Neuronal stem cell (in vitro differentiated cells): ENCODE measurements around the gene SMPDL3B.
A peak's percentile ranks its signal among the peaks of the same experiment; 100 is the strongest.

Experiments
- DNase-seq: peaks from one replicate; pipeline ENCODE4 v3.0.0-alpha.2; 2013; ENCODE audit warnings: low spot score
- H2AFZ ChIP-seq: one replicate; pipeline ENCODE4 v1.6.1; 2013; ENCODE audit warnings: mild to moderate bottlenecking, low read length, inconsistent platforms
- H2AK5ac ChIP-seq: 2 replicates; pipeline ENCODE4 v1.6.1; 2013; ENCODE audit warnings: low read depth, mild to moderate bottlenecking, inconsistent platforms, low read length, moderate library complexity, mixed read lengths
- H2BK120ac ChIP-seq: 2 replicates; pipeline ENCODE4 v1.6.1; 2013; ENCODE audit warnings: low read depth, mild to moderate bottlenecking, inconsistent platforms, low read length, moderate library complexity, mixed read lengths
- H2BK12ac ChIP-seq: one replicate; pipeline ENCODE4 v1.6.1; 2013; ENCODE audit warnings: low read length, inconsistent platforms
- H2BK15ac ChIP-seq: 2 replicates; pipeline ENCODE4 v1.6.1; 2013; ENCODE audit warnings: mild to moderate bottlenecking, low read length, inconsistent platforms, mixed read lengths
- H2BK5ac ChIP-seq: one replicate; pipeline ENCODE4 v1.6.1; 2013; ENCODE audit warnings: inconsistent platforms, mild to moderate bottlenecking, low read length, moderate library complexity
- H3K14ac ChIP-seq: one replicate; pipeline ENCODE4 v1.6.1; 2013; ENCODE audit warnings: low read length, inconsistent platforms
- H3K18ac ChIP-seq: 2 replicates; pipeline ENCODE4 v1.6.1; 2013; ENCODE audit warnings: low read length, inconsistent platforms
- H3K23ac ChIP-seq: 2 replicates; pipeline ENCODE4 v1.6.1; 2013; ENCODE audit warnings: low read depth, mild to moderate bottlenecking, mixed read lengths, low read length, inconsistent platforms; ENCODE audit not compliant: poor library complexity
- H3K27ac ChIP-seq: replicated peaks from 3 replicates; pipeline ENCODE4 v1.5.1; 2013; ENCODE audit warnings: low read length, inconsistent platforms
- H3K27me3 ChIP-seq, 3 experiments: 2 replicates each; pipeline ENCODE4 v1.6.1; 2013; ENCODE audit warnings: low read length in 3 of 3, mild to moderate bottlenecking in 2 of 3, inconsistent platforms in 1 of 3, low read depth in 1 of 3, mixed read lengths in 1 of 3, moderate library complexity in 1 of 3; ENCODE audit not compliant: control insufficient read depth in 3 of 3, insufficient read depth in 3 of 3
- H3K36me3 ChIP-seq, 2 donors: replicated peaks in 1 of 2; 2 replicates each; pipeline ENCODE4 v1.6.1; 2013; ENCODE audit warnings: low read length in 2 of 2; ENCODE audit not compliant: control insufficient read depth in 2 of 2, insufficient read depth in 2 of 2
- H3K4ac ChIP-seq: 2 replicates; pipeline ENCODE4 v1.6.1; 2013; ENCODE audit warnings: inconsistent platforms, mild to moderate bottlenecking, low read length, moderate library complexity
- H3K4me1 ChIP-seq, 2 donors: 1 replicate in 1 of 2; 2 replicates in 1 of 2; pipeline ENCODE4 v1.6.1; 2013; ENCODE audit warnings: low read length in 2 of 2, low read depth in 1 of 2; ENCODE audit not compliant: control insufficient read depth in 2 of 2, insufficient read depth in 1 of 2
- H3K4me2 ChIP-seq: one replicate; pipeline ENCODE4 v1.6.1; 2013; ENCODE audit warnings: mild to moderate bottlenecking, low read length, inconsistent platforms; ENCODE audit not compliant: insufficient read depth, poor library complexity, severe bottlenecking
- H3K4me3 ChIP-seq, 2 donors: 2 replicates each; pipeline ENCODE4 v1.5.1; 2013; ENCODE audit warnings: low read length in 2 of 2, mild to moderate bottlenecking in 2 of 2, inconsistent platforms in 1 of 2, moderate library complexity in 1 of 2
- H3K79me1 ChIP-seq: one replicate; pipeline ENCODE4 v1.6.1; 2013; ENCODE audit warnings: low read depth, mild to moderate bottlenecking, inconsistent platforms, low read length, moderate library complexity
- H3K9ac ChIP-seq: one replicate; pipeline ENCODE4 v1.6.1; 2013; ENCODE audit warnings: mild to moderate bottlenecking, low read depth, low read length, inconsistent platforms; ENCODE audit not compliant: poor library complexity
- H3K9me3 ChIP-seq, 2 donors: replicated peaks in 1 of 2; 2 replicates each; pipeline versions ENCODE3 to v1.6.1; 2013; ENCODE audit warnings: low read length in 2 of 2, mild to moderate bottlenecking in 2 of 2, inconsistent platforms in 1 of 2, low read depth in 1 of 2, mixed read lengths in 1 of 2, moderate library complexity in 1 of 2; ENCODE audit not compliant: control insufficient read depth in 2 of 2, insufficient read depth in 1 of 2
- H4K8ac ChIP-seq: one replicate; pipeline ENCODE4 v1.6.1; 2013; ENCODE audit warnings: low read depth, mild to moderate bottlenecking, inconsistent platforms, low read length, moderate library complexity
- H4K91ac ChIP-seq: one replicate; pipeline ENCODE4 v1.6.1; 2013; ENCODE audit warnings: low read length, low read depth, mild to moderate bottlenecking, inconsistent platforms; ENCODE audit not compliant: poor library complexity
- WGBS, 2 donors: extraction: QIAGEN DNeasy Blood & Tissue Kit; methylation state at CpG; one replicate each; pipeline ENCODE4 v1.1.7; 2013; ENCODE audit warnings: missing lambda C conversion rate in 2 of 2, mixed read lengths in 1 of 2; ENCODE audit not compliant: insufficient read length in 2 of 2, insufficient replicate concordance in 1 of 2; ENCODE audit errors: extremely low coverage in 2 of 2; 5-methylcytosine and 5-hydroxymethylcytosine counted together

SMPDL3B gene

DNA sequence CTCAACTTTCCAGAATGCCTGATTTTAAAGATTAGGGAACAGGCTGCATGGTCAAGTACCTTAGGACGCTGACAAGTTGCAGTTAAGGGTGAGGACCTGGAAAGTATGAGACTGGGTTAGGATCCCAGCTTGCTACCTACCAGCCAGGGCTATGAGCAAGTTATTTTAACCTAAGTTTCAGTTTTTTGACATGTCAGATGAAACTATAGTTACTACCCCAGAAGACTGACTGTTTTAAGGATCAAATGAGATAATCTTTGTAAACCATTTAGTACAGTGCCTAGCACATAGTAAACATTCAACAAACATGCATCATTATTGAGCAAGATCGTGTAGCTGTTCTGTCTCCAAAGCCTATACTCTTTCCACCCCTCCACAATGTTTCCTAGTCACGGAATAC lies 48.1 kb upstream of the SMPDL3B start:
- H2AFZ ChIP-seq, result no peak overlapping the region
- H4K91ac ChIP-seq, result no peak overlapping the region
- H3K18ac ChIP-seq, result no peak overlapping the region
- no peak overlapping the region for H2BK120ac ChIP-seq
- no peak overlapping the region for H3K9ac ChIP-seq
- H4K8ac ChIP-seq, result no peak overlapping the region
- no peaks in the 10 kb centered on the region for H3K9me3 ChIP-seq
- no CpG with 5 or more reads among the region's 3 CpGs for WGBS, 2 donors
- H3K23ac ChIP-seq, result no peak overlapping the region
- H3K27ac ChIP-seq, result no peak overlapping the region
- no peaks in the 10 kb centered on the region for H3K4me1 ChIP-seq
- H3K79me1 ChIP-seq, result no peaks in the 10 kb centered on the region
- H3K36me3 ChIP-seq, result peaks cover 14 to 60% of the 10 kb centered on the region in 2 donors
- H3K4me3 ChIP-seq, result no peak overlapping the region
- H2BK5ac ChIP-seq, result no peak overlapping the region
- H3K14ac ChIP-seq, result no peak overlapping the region
- DNase-seq, result no peak
- H2BK15ac ChIP-seq, result no peak overlapping the region
- H3K4me2 ChIP-seq, result no peak overlapping the region
- no peak overlapping the region for H2BK12ac ChIP-seq
- no peak overlapping the region for H3K4ac ChIP-seq
- no peaks in the 10 kb centered on the region for H3K27me3 ChIP-seq
- no peak overlapping the region for H2AK5ac ChIP-seq

- Histone ChIP-seq H2BK12ac (no peak overlapping the region), H3K4me3 (no peak overlapping the region), H3K23ac (peak overlapping the region; percentile 69), H3K4ac (no peak overlapping the region), H3K27me3 (no peaks in the 10 kb centered on the region), H3K9ac (no peak overlapping the region), H4K91ac (no peak overlapping the region), H3K4me1 (no peaks in the 10 kb centered on the region), H2AK5ac (no peak overlapping the region), H3K79me1 (no peaks in the 10 kb centered on the region), H3K9me3 (no peaks in the 10 kb centered on the region), H3K4me2 (no peak overlapping the region), H2AFZ (no peak overlapping the region), H3K27ac (no peak overlapping the region), H3K18ac (no peak overlapping the region), H2BK5ac (no peak overlapping the region), H2BK120ac (no peak overlapping the region), H3K36me3 (peaks cover 20 to 65% of the 10 kb centered on the region in 2 donors), H2BK15ac (no peak overlapping the region), H4K8ac (no peak overlapping the region), H3K14ac (no peak overlapping the region)
- no peak for DNase-seq
- WGBS, 2 donors, result no CpG with 5 or more reads among the region's 8 CpGs
Measured at GRCh38 chr1:27887215-27888021, 47.4 kb upstream of the SMPDL3B start.

DNA sequence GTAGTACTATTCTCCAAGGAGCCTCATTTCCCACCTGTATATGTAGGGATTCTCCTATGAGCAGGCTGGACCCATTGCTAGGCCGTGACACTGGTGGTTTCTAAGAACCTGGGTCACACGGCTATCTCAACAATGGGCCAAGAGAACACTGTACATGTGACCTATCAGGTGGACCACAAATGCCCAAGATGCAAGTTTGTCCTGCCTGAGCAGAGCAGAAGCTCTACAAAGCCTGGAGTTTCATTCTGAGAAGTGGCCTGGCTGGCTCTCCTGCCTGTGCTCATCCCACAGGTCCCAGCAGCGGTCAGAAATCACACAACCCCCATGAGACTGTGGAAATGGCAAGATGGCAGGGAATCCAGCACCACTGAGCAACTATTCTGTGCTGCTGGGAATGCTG lies 45.3 kb upstream of the SMPDL3B start:
- Histone ChIP-seq H2BK5ac (no peak overlapping the region), H2BK12ac (no peak overlapping the region), H3K4ac (no peak overlapping the region), H3K79me1 (no peaks in the 10 kb centered on the region), H3K27me3 (no peaks in the 10 kb centered on the region), H3K18ac (no peak overlapping the region), H3K14ac (no peak overlapping the region), H3K4me2 (no peak overlapping the region), H3K4me3 (no peak overlapping the region), H3K36me3 (peaks cover 32 to 71% of the 10 kb centered on the region in 2 donors), H3K4me1 (no peaks in the 10 kb centered on the region), H2AK5ac (no peak overlapping the region), H2BK15ac (no peak overlapping the region), H2AFZ (no peak overlapping the region), H3K27ac (no peak overlapping the region), H4K8ac (no peak overlapping the region), H3K9ac (no peak overlapping the region), H2BK120ac (no peak overlapping the region), H3K9me3 (no peaks in the 10 kb centered on the region), H4K91ac (no peak overlapping the region), H3K23ac (no peak overlapping the region)
- DNase-seq, result no peak
- no CpG with 5 or more reads among the region's 3 CpGs for WGBS, 2 donors

DNA sequence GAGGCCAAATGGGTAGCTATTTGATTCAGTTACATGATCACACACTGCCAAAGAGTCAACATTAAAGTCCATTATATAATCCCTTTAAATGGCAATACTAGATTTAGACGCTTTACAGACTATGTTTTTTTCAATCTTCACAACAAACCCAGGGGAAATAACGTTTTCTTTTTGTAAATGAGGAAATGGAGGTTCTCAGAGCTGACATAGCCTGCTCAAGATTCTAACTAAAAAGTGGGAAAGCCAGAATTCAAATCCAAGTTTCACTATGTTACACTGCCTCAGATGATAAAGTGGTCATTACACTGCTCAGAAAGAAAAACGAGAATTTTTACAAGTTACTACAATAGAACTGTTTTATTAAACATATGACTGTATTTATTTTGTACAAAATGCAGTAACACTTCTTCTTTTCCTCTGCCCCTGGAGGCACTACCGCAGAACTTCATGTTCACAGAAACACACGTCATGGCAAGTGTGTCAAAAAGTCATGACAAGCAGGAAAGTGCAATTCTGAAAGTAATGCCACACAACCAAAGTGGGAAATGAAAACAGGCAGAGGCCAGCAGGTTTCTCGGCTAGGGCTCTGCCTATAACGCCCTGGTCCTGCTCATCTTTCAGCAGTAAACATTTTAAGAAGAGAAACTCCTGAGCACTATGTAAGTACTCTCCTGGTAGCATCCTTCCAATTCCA lies 43.5 kb upstream of the SMPDL3B start:
- Histone ChIP-seq H3K27me3 (no peaks in the 10 kb centered on the region), H3K4me1 (no peaks in the 10 kb centered on the region), H3K4me2 (no peak overlapping the region), H3K27ac (no peak overlapping the region), H4K91ac (no peak overlapping the region), H3K14ac (no peak overlapping the region), H3K18ac (no peak overlapping the region), H3K36me3 (peaks cover 41 to 87% of the 10 kb centered on the region in 2 donors), H3K4me3 (no peak overlapping the region), H2BK120ac (no peak overlapping the region), H2BK12ac (no peak overlapping the region), H3K9me3 (no peaks in the 10 kb centered on the region), H3K4ac (no peak overlapping the region), H2AFZ (no peak overlapping the region), H2AK5ac (no peak overlapping the region), H3K79me1 (no peaks in the 10 kb centered on the region), H4K8ac (no peak overlapping the region), H2BK15ac (no peak overlapping the region), H2BK5ac (no peak overlapping the region), H3K9ac (peak overlapping the region; percentile 34), H3K23ac (no peak overlapping the region)
- WGBS, 2 donors, result no CpG with 5 or more reads among the region's 7 CpGs
- DNase-seq, result no peak
